ENCODE measurements around the gene RALGAPA2. TPM values are rescaled to one million over a fixed set of nuclear protein-coding genes. Genes with fewer than 3 reads are reported as not detected.

RALGAPA2 gene
- total and polyA plus RNA-seq, 2 donors (not counting 3 experiments of a cell fraction or from before 2014, with no cell fraction given), result 10.0 to 46.8 TPM

DNA sequence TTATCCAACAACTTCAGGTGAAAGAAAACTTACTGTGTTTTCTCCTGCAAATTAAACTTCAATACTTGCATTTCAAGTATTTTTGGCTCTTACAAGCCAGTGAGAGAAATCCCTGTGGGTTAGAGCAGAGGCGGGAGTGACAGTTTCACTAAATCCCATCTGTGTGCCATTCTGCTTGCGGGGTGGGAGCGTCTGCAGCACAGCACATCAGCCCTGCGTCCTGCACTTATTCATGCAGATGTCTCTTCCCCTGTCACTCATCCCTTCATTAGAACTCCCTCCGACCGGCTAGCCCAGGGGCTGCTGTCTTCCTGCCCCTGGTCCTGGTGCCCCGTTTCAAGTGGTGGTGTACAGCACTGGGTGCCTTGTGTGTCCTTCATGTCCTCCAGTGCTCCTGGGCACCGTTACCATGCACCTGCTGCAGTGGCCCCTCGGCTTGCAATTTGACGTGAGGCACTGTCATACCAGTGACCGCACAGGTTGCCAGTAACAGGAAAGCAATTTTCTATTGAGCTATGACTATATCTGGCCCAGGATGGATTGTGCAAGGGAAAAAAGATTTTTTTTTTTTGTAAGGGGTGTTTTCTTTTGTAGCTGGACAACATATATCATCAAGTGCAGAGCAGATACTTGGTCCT lies 285.1 kb downstream of the RALGAPA2 start:
- no peak for DNase-seq (ENCODE audit: low read depth, low spot score)
- Histone ChIP-seq H4K20me1 (replicated peaks; ENCODE audit: control insufficient read depth, extremely low read depth, insufficient read depth, low read length) (no peaks in the 10 kb centered on the region), H3K4me1 (ENCODE audit: control insufficient read depth, extremely low read depth, insufficient read depth, low read length) (no peaks in the 10 kb centered on the region), H3K4me3 (replicated peaks in 1 of 3; ENCODE audit: insufficient read depth in 1 of 3, low read depth in 1 of 3, low read length in 3 of 3) (no peak overlapping the region), H3K36me3 (ENCODE audit: control insufficient read depth in 2 of 2, extremely low read depth in 1 of 2, insufficient read depth in 2 of 2, low read length in 2 of 2) (peaks cover 0 to 4% of the 10 kb centered on the region in 2 experiments), H3K9ac (replicated peaks; ENCODE audit: extremely low read depth, insufficient read depth, low read length) (no peak overlapping the region), H3K9me1 (replicated peaks; ENCODE audit: control insufficient read depth, extremely low read depth, insufficient read depth, low read length) (no peaks in the 10 kb centered on the region), H3K9me3 (replicated peaks; ENCODE audit: control insufficient read depth, insufficient read depth, low read length) (no peaks in the 10 kb centered on the region), H2AFZ (ENCODE audit: low read depth, low read length) (no peak overlapping the region), H3K4me2 (ENCODE audit: insufficient read depth, low read length) (no peak overlapping the region), H3K27me3 (ENCODE audit: control insufficient read depth in 2 of 2, insufficient read depth in 2 of 2, low read length in 2 of 2) (no peaks in the 10 kb centered on the region), H3K79me2 (ENCODE audit: control insufficient read depth, insufficient read depth, low read length) (no peaks in the 10 kb centered on the region), H3K27ac (ENCODE audit: insufficient read depth, low read depth, low read length) (no peak overlapping the region)
- ChIA-PET CTCF (interaction anchor here (0.6 kb wide), 1 partner anchor 315 kb away, joined by 3 read pairs; no protein-coding TSS in a partner anchor), POLR2A (no interaction called here)
- intact Hi-C loops (cut with micrococcal nuclease), result no loop called here
- dilution Hi-C loops (cut with MboI; ENCODE audit: extremely low pct_ligation_motif_present, low sequenced_read_pairs), result no loop called here
- FAIRE-seq, result no peak
- TF ChIP-seq POLR2AphosphoS5 (IDR thresholded peaks at IDR 0.05; ENCODE audit: insufficient read depth, low read depth, low read length) (no peak), MYC (IDR thresholded peaks at IDR 0.05; ENCODE audit: low read depth, low read length) (no peak), POLR2A (IDR thresholded peaks at IDR 0.05; ENCODE audit: low read depth, low read length) (no peak), GATA2 (IDR thresholded peaks at IDR 0.05; ENCODE audit: insufficient read depth, insufficient read length, low read depth, low read length) (no peak), FOS (IDR thresholded peaks at IDR 0.05; ENCODE audit: borderline replicate concordance, insufficient read depth, low read length) (no peak), EZH2 (IDR thresholded peaks at IDR 0.05; ENCODE audit: borderline replicate concordance, low read depth, low read length, severe bottlenecking) (no peak), JUN (IDR thresholded peaks at IDR 0.05; ENCODE audit: borderline replicate concordance, insufficient read depth, insufficient read length, low read depth) (no peak)
- TF ChIP-seq, protein P1, sequence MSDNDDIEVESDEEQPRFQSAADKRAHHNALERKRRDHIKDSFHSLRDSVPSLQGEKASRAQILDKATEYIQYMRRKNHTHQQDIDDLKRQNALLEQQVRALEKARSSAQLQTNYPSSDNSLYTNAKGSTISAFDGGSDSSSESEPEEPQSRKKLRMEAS (IDR thresholded peaks at IDR 0.05; ENCODE audit: insufficient read depth, insufficient read length), result no peak
- TF ChIP-seq, protein P2, sequence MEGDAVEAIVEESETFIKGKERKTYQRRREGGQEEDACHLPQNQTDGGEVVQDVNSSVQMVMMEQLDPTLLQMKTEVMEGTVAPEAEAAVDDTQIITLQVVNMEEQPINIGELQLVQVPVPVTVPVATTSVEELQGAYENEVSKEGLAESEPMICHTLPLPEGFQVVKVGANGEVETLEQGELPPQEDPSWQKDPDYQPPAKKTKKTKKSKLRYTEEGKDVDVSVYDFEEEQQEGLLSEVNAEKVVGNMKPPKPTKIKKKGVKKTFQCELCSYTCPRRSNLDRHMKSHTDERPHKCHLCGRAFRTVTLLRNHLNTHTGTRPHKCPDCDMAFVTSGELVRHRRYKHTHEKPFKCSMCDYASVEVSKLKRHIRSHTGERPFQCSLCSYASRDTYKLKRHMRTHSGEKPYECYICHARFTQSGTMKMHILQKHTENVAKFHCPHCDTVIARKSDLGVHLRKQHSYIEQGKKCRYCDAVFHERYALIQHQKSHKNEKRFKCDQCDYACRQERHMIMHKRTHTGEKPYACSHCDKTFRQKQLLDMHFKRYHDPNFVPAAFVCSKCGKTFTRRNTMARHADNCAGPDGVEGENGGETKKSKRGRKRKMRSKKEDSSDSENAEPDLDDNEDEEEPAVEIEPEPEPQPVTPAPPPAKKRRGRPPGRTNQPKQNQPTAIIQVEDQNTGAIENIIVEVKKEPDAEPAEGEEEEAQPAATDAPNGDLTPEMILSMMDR (IDR thresholded peaks at IDR 0.05; ENCODE audit: extremely low read depth in 1 of 2, insufficient read depth in 1 of 2, low read depth in 1 of 2, low read length in 2 of 2), result no peak
- BruUV-seq (replicated peaks), result no TSS peak

Data from endothelial cell of umbilical vein (primary cell).